K562 (cell line): ENCODE data around the gene CDC25B. TPM values are rescaled to one million over a fixed set of nuclear protein-coding genes. Genes with fewer than 3 reads are reported as not detected.

ENCODE experiments used
- ATF1 ChIP-seq, 2 experiments: fragments of 450-650 bp in 1 of 2; IDR thresholded peaks; 2 replicates each; pipeline ENCODE4 v1.6.1; 2016; ENCODE audit warnings: missing compliant biosample characterization in 1 of 2, missing genetic modification characterization in 1 of 2
- ATF7 ChIP-seq: fragments of 450-650 bp; IDR thresholded peaks from 2 replicates; pipeline ENCODE4 v1.7.1; 2014; ENCODE audit warnings: mild to moderate bottlenecking, moderate library complexity
- CBX3 ChIP-seq, 2 experiments: IDR thresholded peaks; 1 replicate in 1 of 2; 2 replicates in 1 of 2; pipeline ENCODE4 v1.6.1; 2012; ENCODE audit warnings: inconsistent platforms in 2 of 2, low read length in 2 of 2, borderline replicate concordance in 1 of 2, control low read depth in 1 of 2
- MBD2 ChIP-seq: sonication (generic); IDR thresholded peaks from 2 replicates; pipeline ENCODE4 v1.6.1; 2016; ENCODE audit warnings: low read depth, borderline replicate concordance
- MXI1 ChIP-seq: IDR thresholded peaks from 2 replicates; pipeline ENCODE4 v1.6.1; 2011; ENCODE audit warnings: low read depth, mild to moderate bottlenecking, improper control_type of control experiment, low read length
- NKRF ChIP-seq: fragments of 450-650 bp; IDR thresholded peaks from 2 replicates; pipeline ENCODE4 v1.6.1; 2016; ENCODE audit warnings: borderline replicate concordance
- POLR2G ChIP-seq: fragments of 200-400 bp; formaldehyde crosslinking; IDR thresholded peaks from 2 replicates; pipeline ENCODE4 v1.6.1; 2017; ENCODE audit warnings: low read depth, mild to moderate bottlenecking, antibody characterized with exemption, low read length, moderate library complexity
- SP1 ChIP-seq: sonication (generic); formaldehyde crosslinking; IDR thresholded peaks from 2 replicates; pipeline ENCODE4 v1.8.1; 2022; ENCODE audit warnings: mild to moderate bottlenecking, missing genetic modification reagents
- ZBTB1 ChIP-seq: sonication (generic); formaldehyde crosslinking; IDR thresholded peaks from 2 replicates; pipeline ENCODE4 v1.8.1; 2023; ENCODE audit warnings: missing genetic modification reagents, low read depth, mild to moderate bottlenecking, borderline replicate concordance
- ZNF224 ChIP-seq: sonication (generic); formaldehyde crosslinking; IDR thresholded peaks from 2 replicates; pipeline ENCODE4 v1.8.0; 2022; ENCODE audit warnings: mild to moderate bottlenecking, missing genetic modification reagents
- ZNF766 ChIP-seq: fragments of 200-800 bp; sonication (Bioruptor generic); conservative IDR thresholded peaks from 2 replicates; pipeline ENCODE4 v1.6.1; 2016; ENCODE audit warnings: missing genetic modification characterization, missing compliant biosample characterization
- polyA plus RNA-seq, 8 experiments: library from polyadenylated mRNA; depleted of rRNA in 4 of 8; stranded (reverse) in 5 of 8; unstranded in 3 of 8; fragments of >200 nt; fragmentation: Nextera tagmentation in 2 of 8; fragmentation: Illumina TruSeq in 1 of 8; extraction: Ambion mirVana in 2 of 8; extraction: Trizol in 1 of 8; gene quantifications; 2 replicates each; pipeline versions ENCODE4 v1.2.1 to v1.2.3, GENCODE V29; 2011 to 2014; ENCODE audit warnings: inconsistent platforms in 1 of 8, missing spikeins in 1 of 8
- total RNA-seq, 7 experiments: library from RNA; depleted of rRNA in 6 of 7; stranded (reverse); fragments of >200 nt in 6 of 7; fragmentation: Illumina TruSeq in 2 of 7; extraction: Trizol in 2 of 7; gene quantifications; 2 replicates each; pipeline versions ENCODE4 v1.2.1 to v1.2.3, GENCODE V29; 2011 to 2021; ENCODE audit warnings: low replicate concordance in 1 of 7
- TF ChIP-seq, protein P1 (sequence below), 2 experiments: IDR thresholded peaks; 2 replicates each; pipeline ENCODE4 v1.6.1; 2011; ENCODE audit warnings: borderline replicate concordance in 1 of 2, control low read depth in 1 of 2, low read depth in 1 of 2, low read length in 1 of 2, mild to moderate bottlenecking in 1 of 2, mixed read lengths in 1 of 2, moderate library complexity in 1 of 2; ENCODE audit not compliant: insufficient read depth in 1 of 2, insufficient read length in 1 of 2, poor library complexity in 1 of 2, severe bottlenecking in 1 of 2; ENCODE audit errors: extremely low read depth in 1 of 2
- TF ChIP-seq, protein P2 (sequence below), 3 experiments: fragments of 200-800 bp in 1 of 3; sonication (Bioruptor generic) in 1 of 3; sonication (generic) in 1 of 3; formaldehyde crosslinking in 1 of 3; IDR thresholded peaks; 2 replicates each; pipeline versions ENCODE4 v1.6.1 to v1.8.0; 2016 to 2022; ENCODE audit warnings: mild to moderate bottlenecking in 2 of 3, missing compliant biosample characterization in 2 of 3, missing genetic modification characterization in 2 of 3, missing genetic modification reagents in 1 of 3

Gene CDC25B
- total and polyA plus RNA-seq, 9 of the 15 experiments (the other 6 are each of a cell fraction or from before 2014, with no cell fraction given): 2.3 to 35.7 (median 9.5) TPM

- peak in 1 of 2 experiments; percentile 79; a peak in 1 of 3 replicates for TF ChIP-seq CBX3 (IDR thresholded peaks at IDR 0.05; ENCODE audit: borderline replicate concordance in 1 of 2, low read length in 2 of 2)
- TF ChIP-seq ATF1 (CRISPR knock-in tag; IDR thresholded peaks at IDR 0.05): no peak
- peak; percentile 72 for TF ChIP-seq ATF1 (tag; IDR thresholded peaks at IDR 0.05)
- TF ChIP-seq POLR2G: peak; percentile 77
- TF ChIP-seq MBD2: 0 out of 2 replicates have a peak, but pooled peaks have one; percentile 13
- TF ChIP-seq ZNF766 (CRISPR knock-in tag): no peak
- 0 out of 2 replicates have a peak, but pooled peaks have one; percentile 42 for TF ChIP-seq ZNF224 (CRISPR knock-in tag)
- TF ChIP-seq SP1: peak; percentile 87
- TF ChIP-seq MXI1: 0 out of 2 replicates have a peak, but pooled peaks have one; percentile 48
- TF ChIP-seq NKRF: peak; percentile 71; the same call in 1 of the 2 replicates
- TF ChIP-seq, protein P1, sequence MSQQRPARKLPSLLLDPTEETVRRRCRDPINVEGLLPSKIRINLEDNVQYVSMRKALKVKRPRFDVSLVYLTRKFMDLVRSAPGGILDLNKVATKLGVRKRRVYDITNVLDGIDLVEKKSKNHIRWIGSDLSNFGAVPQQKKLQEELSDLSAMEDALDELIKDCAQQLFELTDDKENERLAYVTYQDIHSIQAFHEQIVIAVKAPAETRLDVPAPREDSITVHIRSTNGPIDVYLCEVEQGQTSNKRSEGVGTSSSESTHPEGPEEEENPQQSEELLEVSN (IDR thresholded peaks at IDR 0.05; ENCODE audit: borderline replicate concordance in 1 of 2, extremely low read depth in 1 of 2, insufficient read depth in 1 of 2, insufficient read length in 1 of 2, low read depth in 1 of 2, low read length in 1 of 2, poor library complexity in 1 of 2, severe bottlenecking in 1 of 2): peak; percentile 73 to 90
- peak; percentile 14; the same call in 1 of the 2 replicates for TF ChIP-seq ZBTB1
- TF ChIP-seq, protein P2, sequence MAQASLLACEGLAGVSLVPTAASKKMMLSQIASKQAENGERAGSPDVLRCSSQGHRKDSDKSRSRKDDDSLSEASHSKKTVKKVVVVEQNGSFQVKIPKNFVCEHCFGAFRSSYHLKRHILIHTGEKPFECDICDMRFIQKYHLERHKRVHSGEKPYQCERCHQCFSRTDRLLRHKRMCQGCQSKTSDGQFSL (CRISPR knock-in tag; IDR thresholded peaks at IDR 0.05): peak; percentile 52; the same call in 1 of the 2 replicates
- TF ChIP-seq, protein P2 (tag; IDR thresholded peaks at IDR 0.05): no peak
- TF ChIP-seq ATF7: peak; percentile 40; the same call in 1 of the 2 replicates
Measured at GRCh38 chr20:3767427-3768341, 28.4 kb upstream of the CDC25B start, which contains the start of gene ADISSP (continued).
